GM19023 (cell line): ENCODE measurements around the gene RLN1.
A peak's percentile ranks its signal among the peaks of the same experiment; 100 is the strongest.
"Not testable (repeated sequence)": the region's sequence is repeated elsewhere in the genome, so short reads cannot be mapped to it uniquely, and the experiment has no call there.

ENCODE experiments used
- ATAC-seq: cut with Tn5 transposase; IDR thresholded peaks from one replicate; pipeline ENCODE4 v1.9.1; 2021; ENCODE audit warnings: mild to moderate bottlenecking, moderate library complexity; ENCODE audit not compliant: unreplicated experiment

Gene RLN1

GRCh38 chr9:5338992-5339981 is at the start of gene RLN1:
Gene RLN1, minus strand, starts transcription at chr9:5339876. Its CDS starts 130 bp downstream, at chr9:5339746.
- ATAC-seq = peak; percentile 100

GRCh38 chr9:5389109-5389732 is 49.5 kb upstream of the RLN1 start:
- no peak for ATAC-seq

- no peak for ATAC-seq
Measured at GRCh38 chr9:5388026-5388819, 48.5 kb upstream of the RLN1 start.

- no peak for ATAC-seq
Measured at GRCh38 chr9:5384436-5384835, 44.8 kb upstream of the RLN1 start.

- ATAC-seq = no peak
Measured at GRCh38 chr9:5382479-5382878, 42.8 kb upstream of the RLN1 start.

- ATAC-seq = no peak
Measured at GRCh38 chr9:5375790-5376477, 36.3 kb upstream of the RLN1 start.

GRCh38 chr9:5375091-5375490 is 35.4 kb upstream of the RLN1 start:
- no peak for ATAC-seq

- peak; percentile 95 for ATAC-seq
Measured at GRCh38 chr9:5364294-5365024, 24.8 kb upstream of the RLN1 start.

GRCh38 chr9:5361326-5362010 is 21.8 kb upstream of the RLN1 start:
- no peak for ATAC-seq

GRCh38 chr9:5360341-5360740 is 20.7 kb upstream of the RLN1 start:
- no peak for ATAC-seq

GRCh38 chr9:5357431-5358105 is 17.9 kb upstream of the RLN1 start:
- no peak for ATAC-seq

GRCh38 chr9:5355817-5356216 is 16.1 kb upstream of the RLN1 start:
- no peak for ATAC-seq

GRCh38 chr9:5355226-5355625 is 15.6 kb upstream of the RLN1 start:
- no peak for ATAC-seq

- ATAC-seq = no peak
Measured at GRCh38 chr9:5354184-5354583, 14.5 kb upstream of the RLN1 start.

- ATAC-seq = no peak
Measured at GRCh38 chr9:5352637-5353248, 13.1 kb upstream of the RLN1 start.

- ATAC-seq = no peak
Measured at GRCh38 chr9:5336688-5337087, 3.0 kb downstream of the RLN1 start.

GRCh38 chr9:5331276-5331675 is 8.4 kb downstream of the RLN1 start:
- not testable (repeated sequence) for ATAC-seq

GRCh38 chr9:5326893-5327548 is 12.7 kb downstream of the RLN1 start:
- ATAC-seq = no peak
